HepG2 (cell line): Measurements from ENCODE around the gene SH3PXD2A. TPM values are rescaled to one million over a fixed set of nuclear protein-coding genes. Genes with fewer than 3 reads are reported as not detected.

Experiments
- ATAC-seq: fragments of 200-7000 bp; cut with Tn5 transposase; 3 replicates; pipeline ENCODE4 v1.9.1; 2020; ENCODE audit warnings: mild to moderate bottlenecking, moderate library complexity
- BruUV-seq: library from RNA; stranded (reverse); fragments of 400-500 nt; replicated peaks from 2 replicates; lab custom pipeline; 2021; lab: Mats Ljungman, UMichigan
- CTCF ChIA-PET: fragments of 300-600 bp; formaldehyde crosslinking; extraction: SDS; loops from one replicate; lab custom pipeline; 2021; ENCODE audit warnings: low total read pairs, inconsistent platforms, low intra/inter-chr PET ratio; lab: Yijun Ruan, JAX
- POLR2A ChIA-PET: fragments of 350-600 bp; sonication (Branson Sonifier 250); formaldehyde crosslinking; loops from one replicate; lab custom pipeline; 2020; ENCODE audit warnings: antibody characterized with exemption, inconsistent platforms; lab: Yijun Ruan, JAX
- DNase-seq: peaks from one replicate; pipeline ENCODE4 v3.0.0-alpha.2; 2015; ENCODE audit warnings: low spot score
- FAIRE-seq: peaks from 3 replicates; lab custom pipeline; 2011; peaks lifted over from hg19 to GRCh38; lab: Jason Lieb, UNC
- H2AFZ ChIP-seq: one replicate; pipeline ENCODE4 v1.6.1; 2011; ENCODE audit warnings: low read length, inconsistent platforms
- H3K27ac ChIP-seq: fragments of 300-600 bp; 3 replicates; pipeline ENCODE4 v1.8.0; 2011; ENCODE audit warnings: mixed run types, mild to moderate bottlenecking, mixed read lengths, low read length, inconsistent platforms; ENCODE audit not compliant: insufficient read depth; ENCODE audit errors: extremely low read length
- H3K27me3 ChIP-seq, 2 experiments: fragments of 200-600 bp in 1 of 2; 2 replicates in 1 of 2; 3 replicates in 1 of 2; pipeline versions ENCODE4 v1.6.0 to v1.8.0; 2011; ENCODE audit warnings: low read length in 2 of 2, mild to moderate bottlenecking in 2 of 2, moderate library complexity in 2 of 2, inconsistent platforms in 1 of 2; ENCODE audit not compliant: insufficient read depth in 2 of 2, control insufficient read depth in 1 of 2
- H3K36me3 ChIP-seq, 2 experiments: fragments of 200-600 bp in 1 of 2; replicated peaks in 1 of 2; 2 replicates in 1 of 2; 3 replicates in 1 of 2; pipeline versions ENCODE4 v1.5.1 to v1.8.0; 2011; ENCODE audit warnings: low read length in 2 of 2, inconsistent platforms in 1 of 2; ENCODE audit not compliant: insufficient read depth in 2 of 2, control insufficient read depth in 1 of 2
- H3K4me1 ChIP-seq: 2 replicates; pipeline ENCODE4 v1.5.1; 2012; ENCODE audit warnings: low read length, inconsistent platforms; ENCODE audit not compliant: insufficient read depth
- H3K4me2 ChIP-seq: 2 replicates; pipeline ENCODE4 v1.6.0; 2011; ENCODE audit warnings: low read depth, low read length, inconsistent platforms
- H3K4me3 ChIP-seq, 3 experiments: fragments of 200-600 bp in 1 of 3; sonication (generic), shearing (Covaris generic) in 1 of 3; replicated peaks in 1 of 3; 2 replicates each; pipeline ENCODE4 v1.5.1; 2011 to 2016; ENCODE audit warnings: low read length in 3 of 3, inconsistent platforms in 2 of 3, low read depth in 2 of 3, mild to moderate bottlenecking in 2 of 3, control low read depth in 1 of 3, mixed read lengths in 1 of 3; ENCODE audit not compliant: insufficient read depth in 1 of 3
- H3K79me2 ChIP-seq: one replicate; pipeline ENCODE4 v1.6.1; 2011; ENCODE audit warnings: low read length, inconsistent platforms; ENCODE audit not compliant: insufficient read depth
- H3K9ac ChIP-seq: 2 replicates; pipeline ENCODE4 v1.6.0; 2011; ENCODE audit warnings: mild to moderate bottlenecking, low read depth, low read length, inconsistent platforms; ENCODE audit not compliant: insufficient read depth
- H3K9me3 ChIP-seq: 2 replicates; pipeline ENCODE4 v1.5.1; 2012; ENCODE audit warnings: mild to moderate bottlenecking, low read length
- H4K20me1 ChIP-seq: 2 replicates; pipeline ENCODE4 v1.6.0; 2011; ENCODE audit warnings: inconsistent platforms, mild to moderate bottlenecking, low read length, moderate library complexity; ENCODE audit not compliant: insufficient read depth
- MTF1 ChIP-seq: sonication (generic); formaldehyde crosslinking; IDR thresholded peaks from 2 replicates; pipeline ENCODE4 v1.5.0; 2020; ENCODE audit warnings: missing genetic modification reagents
- ZNF713 ChIP-seq: sonication (generic); formaldehyde crosslinking; IDR thresholded peaks from 2 replicates; pipeline ENCODE4 v1.4.0; 2020; ENCODE audit warnings: mild to moderate bottlenecking, missing genetic modification reagents
- whole genome bisulfite sequencing: methylation state at CpG from one replicate; pipeline ENCODE4 v1.1.6; 2017; ENCODE audit warnings: low lambda C conversion rate; 5-methylcytosine and 5-hydroxymethylcytosine counted together
- in situ Hi-C: cut with HindIII; loops from 2 replicates; pipeline ENCODE4 v1.10.0; 2017; ENCODE audit warnings: low pct_unique_long_range_greater_than_20kb; ENCODE audit not compliant: extremely low pct_ligation_motif_present
- intact Hi-C: fragments of 100-400 bp; cut with micrococcal nuclease; formaldehyde crosslinking; loops from one replicate; pipeline ENCODE4 v1.10.0; 2022; ENCODE audit not compliant: unreplicated experiment
- polyA plus RNA-seq, 8 experiments: library from polyadenylated mRNA; depleted of rRNA in 3 of 8; stranded (reverse) in 7 of 8; unstranded in 1 of 8; fragments of >200 nt; fragmentation: Illumina TruSeq in 4 of 8; extraction: Trizol in 4 of 8; gene quantifications; 2 replicates each; pipeline versions ENCODE4 v1.2.1 to v1.2.3, GENCODE V29; 2011 to 2016; ENCODE audit warnings: low read depth in 4 of 8, missing spikeins in 1 of 8, mixed read lengths in 1 of 8; ENCODE audit not compliant: insufficient read depth in 1 of 8
- total RNA-seq, 5 experiments: library from RNA; depleted of rRNA; stranded (reverse); fragments of >200 nt; fragmentation: Illumina TruSeq; extraction: Trizol; gene quantifications; 2 replicates each; pipeline ENCODE4 v1.2.3, GENCODE V29; 2016; ENCODE audit warnings: low read depth in 1 of 5
- TF ChIP-seq, protein P1 (sequence below): sonication (generic); formaldehyde crosslinking; IDR thresholded peaks from 2 replicates; pipeline ENCODE4 v1.4.0; 2020; ENCODE audit warnings: mild to moderate bottlenecking, low read depth, missing genetic modification reagents
- TF ChIP-seq, protein P2 (sequence below): IDR thresholded peaks from 2 replicates; pipeline ENCODE4 v1.6.1; 2012; ENCODE audit warnings: low read length, improper control_type of control experiment

Gene SH3PXD2A
- total and polyA plus RNA-seq, 2 of the 13 experiments (the other 11 are each of a cell fraction or from before 2014, with no cell fraction given): 11.1 to 11.3 TPM

DNA sequence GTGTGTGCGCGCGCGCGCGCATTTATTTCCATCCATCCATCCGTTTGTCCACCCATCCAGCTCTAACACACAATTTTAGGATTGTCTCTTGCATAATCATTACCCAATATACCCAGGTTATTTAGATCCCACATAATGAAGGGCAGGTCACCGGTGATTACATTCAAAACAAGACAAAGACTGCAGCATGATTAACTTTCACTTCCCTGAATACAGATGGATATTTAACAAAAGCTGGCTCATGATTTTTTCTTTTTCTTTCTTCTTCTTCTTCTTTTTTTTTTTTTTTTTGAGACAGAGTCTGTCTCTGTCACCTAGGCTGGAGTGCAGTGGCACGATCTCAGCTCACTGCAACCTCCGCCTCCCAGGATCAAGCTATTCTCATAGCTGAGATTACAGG lies 86.2 kb downstream of the SH3PXD2A start (continued):
- TF ChIP-seq, protein P1, sequence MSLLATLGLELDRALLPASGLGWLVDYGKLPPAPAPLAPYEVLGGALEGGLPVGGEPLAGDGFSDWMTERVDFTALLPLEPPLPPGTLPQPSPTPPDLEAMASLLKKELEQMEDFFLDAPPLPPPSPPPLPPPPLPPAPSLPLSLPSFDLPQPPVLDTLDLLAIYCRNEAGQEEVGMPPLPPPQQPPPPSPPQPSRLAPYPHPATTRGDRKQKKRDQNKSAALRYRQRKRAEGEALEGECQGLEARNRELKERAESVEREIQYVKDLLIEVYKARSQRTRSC (CRISPR knock-in tag): no peak

DNA sequence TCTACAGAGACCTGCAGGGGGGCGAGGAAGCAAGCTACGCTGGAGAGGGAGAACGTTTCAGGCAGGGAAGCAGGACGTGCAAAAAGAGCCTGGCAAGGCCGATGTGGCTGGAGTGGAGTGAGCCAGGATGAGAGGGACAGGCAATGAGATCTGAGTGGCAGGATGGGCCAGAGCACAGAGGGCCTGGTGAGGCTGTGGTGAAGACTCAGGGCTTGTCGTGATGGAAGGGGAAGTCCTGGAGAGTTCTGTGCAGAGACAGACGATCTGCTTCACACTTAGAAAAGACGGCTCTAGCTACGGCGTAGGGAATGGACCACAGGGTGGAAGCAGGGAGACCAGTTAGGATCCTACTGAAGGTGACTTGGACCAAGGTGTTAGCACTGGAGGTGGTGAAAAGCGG lies 87.0 kb downstream of the SH3PXD2A start:
- Histone ChIP-seq H2AFZ (no peak overlapping the region), H3K9ac (no peak overlapping the region), H3K79me2 (peaks cover 3% of the 10 kb centered on the region), H4K20me1 (no peaks in the 10 kb centered on the region), H3K27ac (no peak overlapping the region), H3K36me3 (peaks cover 37 to 53% of the 10 kb centered on the region in 2 experiments), H3K27me3 (no peaks in the 10 kb centered on the region), H3K4me2 (no peak overlapping the region), H3K9me3 (no peaks in the 10 kb centered on the region), H3K4me3 (no peak overlapping the region), H3K4me1 (peaks cover 5% of the 10 kb centered on the region; the same call in 1 of the 2 replicates)
- no peak for DNase-seq
- in situ Hi-C loops: no loop called here
- FAIRE-seq: no peak
- TF ChIP-seq ZNF713 (CRISPR knock-in tag): no peak
- TF ChIP-seq MTF1: no peak
- intact Hi-C loops: no loop called here
- POLR2A ChIA-PET: no interaction called here
- CTCF ChIA-PET: no interaction called here
- no TSS peak for BruUV-seq
- ATAC-seq: no peak
- WGBS: 94% methylated on average over 11 of the region's 11 CpGs

DNA sequence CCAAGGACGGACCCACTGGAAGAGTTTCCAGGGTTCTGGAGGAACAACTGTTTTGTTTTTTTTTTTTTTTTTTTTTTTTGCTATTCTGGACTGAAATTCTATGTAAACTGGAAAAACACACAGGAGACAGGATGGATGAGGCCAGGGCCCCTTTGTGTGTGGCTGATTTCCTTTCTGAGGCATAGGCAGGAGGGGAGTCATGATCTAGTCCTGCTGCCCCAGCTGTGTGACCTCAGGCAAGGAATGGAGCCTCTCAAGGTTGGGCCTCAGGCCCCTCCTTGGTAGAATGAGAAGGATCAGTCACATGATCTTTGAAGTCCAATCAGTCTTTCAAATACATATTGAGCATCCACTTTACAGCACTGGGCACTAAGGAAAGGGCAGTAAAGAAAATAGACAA lies 87.6 kb downstream of the SH3PXD2A start:
- POLR2A ChIA-PET: no interaction called here
- H3K79me2 ChIP-seq: peaks cover 3% of the 10 kb centered on the region
- H3K9ac ChIP-seq: no peak overlapping the region
- FAIRE-seq (no peak), ATAC-seq (no peak), DNase-seq (no peak)
- no peak overlapping the region for H3K27ac ChIP-seq
- no peak overlapping the region for H3K4me2 ChIP-seq
- whole genome bisulfite sequencing: 41% methylated on average over 1 of the region's 1 CpG
- peaks cover 38 to 59% of the 10 kb centered on the region in 2 experiments for H3K36me3 ChIP-seq
- H2AFZ ChIP-seq: no peak overlapping the region
- no peaks in the 10 kb centered on the region for H3K9me3 ChIP-seq
- TF ChIP-seq, protein P2, sequence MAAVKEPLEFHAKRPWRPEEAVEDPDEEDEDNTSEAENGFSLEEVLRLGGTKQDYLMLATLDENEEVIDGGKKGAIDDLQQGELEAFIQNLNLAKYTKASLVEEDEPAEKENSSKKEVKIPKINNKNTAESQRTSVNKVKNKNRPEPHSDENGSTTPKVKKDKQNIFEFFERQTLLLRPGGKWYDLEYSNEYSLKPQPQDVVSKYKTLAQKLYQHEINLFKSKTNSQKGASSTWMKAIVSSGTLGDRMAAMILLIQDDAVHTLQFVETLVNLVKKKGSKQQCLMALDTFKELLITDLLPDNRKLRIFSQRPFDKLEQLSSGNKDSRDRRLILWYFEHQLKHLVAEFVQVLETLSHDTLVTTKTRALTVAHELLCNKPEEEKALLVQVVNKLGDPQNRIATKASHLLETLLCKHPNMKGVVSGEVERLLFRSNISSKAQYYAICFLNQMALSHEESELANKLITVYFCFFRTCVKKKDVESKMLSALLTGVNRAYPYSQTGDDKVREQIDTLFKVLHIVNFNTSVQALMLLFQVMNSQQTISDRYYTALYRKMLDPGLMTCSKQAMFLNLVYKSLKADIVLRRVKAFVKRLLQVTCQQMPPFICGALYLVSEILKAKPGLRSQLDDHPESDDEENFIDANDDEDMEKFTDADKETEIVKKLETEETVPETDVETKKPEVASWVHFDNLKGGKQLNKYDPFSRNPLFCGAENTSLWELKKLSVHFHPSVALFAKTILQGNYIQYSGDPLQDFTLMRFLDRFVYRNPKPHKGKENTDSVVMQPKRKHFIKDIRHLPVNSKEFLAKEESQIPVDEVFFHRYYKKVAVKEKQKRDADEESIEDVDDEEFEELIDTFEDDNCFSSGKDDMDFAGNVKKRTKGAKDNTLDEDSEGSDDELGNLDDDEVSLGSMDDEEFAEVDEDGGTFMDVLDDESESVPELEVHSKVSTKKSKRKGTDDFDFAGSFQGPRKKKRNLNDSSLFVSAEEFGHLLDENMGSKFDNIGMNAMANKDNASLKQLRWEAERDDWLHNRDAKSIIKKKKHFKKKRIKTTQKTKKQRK: no peak
- H4K20me1 ChIP-seq: no peaks in the 10 kb centered on the region
- no peaks in the 10 kb centered on the region for H3K27me3 ChIP-seq
- CTCF ChIA-PET: no interaction called here
- BruUV-seq: no TSS peak
- H3K4me3 ChIP-seq: no peak overlapping the region
- in situ Hi-C loops (no loop called here), intact Hi-C loops (no loop called here)
- H3K4me1 ChIP-seq: peaks cover 5% of the 10 kb centered on the region; the same call in 1 of the 2 replicates
